ENCODE results near the gene FBXL4.

DNA sequence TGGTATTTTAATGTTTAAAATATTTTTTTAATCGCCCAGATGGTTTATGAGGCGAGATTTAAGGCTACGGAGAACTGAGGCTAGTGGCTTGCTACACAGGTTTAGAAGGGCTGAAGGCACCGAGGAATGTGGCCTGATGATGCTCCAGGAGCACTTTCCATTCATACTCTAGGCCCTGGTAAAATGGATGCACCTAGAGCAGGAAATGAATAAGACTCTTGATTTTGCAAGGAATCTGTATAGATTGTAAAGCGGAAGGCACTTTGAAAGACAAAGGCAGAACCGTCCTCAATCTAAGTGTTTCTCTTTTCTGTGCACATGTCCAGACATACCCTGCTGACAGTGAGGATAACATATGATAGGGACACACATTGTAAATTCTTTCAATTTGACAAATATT, 83.2 kb downstream of the FBXL4 start:
- TF ChIP-seq, protein P1, sequence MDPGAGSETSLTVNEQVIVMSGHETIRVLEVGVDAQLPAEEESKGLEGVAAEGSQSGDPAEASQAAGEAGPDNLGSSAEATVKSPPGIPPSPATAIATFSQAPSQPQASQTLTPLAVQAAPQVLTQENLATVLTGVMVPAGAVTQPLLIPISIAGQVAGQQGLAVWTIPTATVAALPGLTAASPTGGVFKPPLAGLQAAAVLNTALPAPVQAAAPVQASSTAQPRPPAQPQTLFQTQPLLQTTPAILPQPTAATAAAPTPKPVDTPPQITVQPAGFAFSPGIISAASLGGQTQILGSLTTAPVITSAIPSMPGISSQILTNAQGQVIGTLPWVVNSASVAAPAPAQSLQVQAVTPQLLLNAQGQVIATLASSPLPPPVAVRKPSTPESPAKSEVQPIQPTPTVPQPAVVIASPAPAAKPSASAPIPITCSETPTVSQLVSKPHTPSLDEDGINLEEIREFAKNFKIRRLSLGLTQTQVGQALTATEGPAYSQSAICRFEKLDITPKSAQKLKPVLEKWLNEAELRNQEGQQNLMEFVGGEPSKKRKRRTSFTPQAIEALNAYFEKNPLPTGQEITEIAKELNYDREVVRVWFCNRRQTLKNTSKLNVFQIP (CRISPR knock-in tag; IDR thresholded peaks at IDR 0.05; ENCODE audit: borderline replicate concordance, low read depth): no peak
- TF ChIP-seq RARB (CRISPR knock-in tag; IDR thresholded peaks at IDR 0.05) (no peak), ARNTL (CRISPR knock-in tag; IDR thresholded peaks at IDR 0.05; ENCODE audit: borderline replicate concordance, low read depth) (no peak)
